Suppressor macrophage treated with lipopolysaccharide for 4 hours (primary cell): ENCODE measurements around the gene PDE9A.
"Not testable (repeated sequence)": the region's sequence is repeated elsewhere in the genome, so short reads cannot be mapped to it uniquely, and the experiment has no call there.

ENCODE experiments used
- DNase-seq: peaks from one replicate; pipeline ENCODE4 v3.0.0-alpha.2; 2020

PDE9A gene

DNA sequence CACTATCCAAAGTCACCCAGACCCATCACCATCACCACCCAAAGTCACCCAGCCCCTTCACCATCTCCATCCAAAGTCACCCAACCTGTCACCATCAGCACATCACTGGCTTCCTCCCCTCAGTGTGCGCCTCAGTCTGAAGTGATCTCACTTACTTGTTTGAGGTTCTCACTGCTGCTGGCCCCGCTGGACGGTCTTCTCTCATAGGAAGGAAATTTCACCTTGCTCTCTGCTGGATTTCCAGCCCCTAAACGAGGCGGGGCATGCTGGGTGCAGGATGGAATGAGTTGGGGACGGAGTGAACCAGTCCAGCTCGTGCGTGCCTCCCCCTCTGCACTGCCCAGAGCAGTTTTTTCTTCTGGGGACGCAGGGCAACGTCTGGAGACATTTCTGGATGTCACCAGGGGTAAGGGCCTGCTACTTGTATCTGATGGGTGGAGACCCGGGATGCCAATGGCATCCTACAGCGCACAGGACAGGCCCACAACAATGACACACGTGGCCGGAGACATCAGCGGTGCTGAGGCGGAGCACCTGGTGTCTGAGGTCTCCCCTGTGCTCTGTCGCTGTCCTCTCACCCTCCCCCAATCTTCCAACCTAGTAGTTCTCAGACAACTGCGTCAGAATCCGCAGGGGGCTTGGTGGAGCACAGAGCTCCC, 38.6 kb downstream of the PDE9A start:
- DNase-seq = no peak

DNA sequence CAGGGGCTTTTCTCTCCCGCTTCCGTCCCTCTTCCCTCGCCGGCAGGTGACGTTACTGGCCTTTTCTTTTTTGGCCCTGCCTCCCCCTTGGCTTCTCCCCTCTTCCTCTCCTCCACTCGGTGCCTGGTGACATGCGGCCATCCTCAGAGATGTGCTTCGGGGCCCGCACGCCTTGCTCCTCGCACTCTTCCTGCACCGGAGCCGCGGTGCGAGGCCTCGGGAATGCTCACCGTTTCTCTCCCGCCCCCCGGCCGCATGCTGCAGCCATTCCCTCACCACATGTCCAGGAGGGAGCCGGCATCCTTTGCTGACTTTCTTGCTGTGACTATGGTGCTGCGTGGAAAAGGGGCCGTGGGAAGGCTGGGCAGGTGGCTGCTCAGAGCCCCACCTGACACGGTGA, 39.3 kb downstream of the PDE9A start:
- no peak for DNase-seq

DNA sequence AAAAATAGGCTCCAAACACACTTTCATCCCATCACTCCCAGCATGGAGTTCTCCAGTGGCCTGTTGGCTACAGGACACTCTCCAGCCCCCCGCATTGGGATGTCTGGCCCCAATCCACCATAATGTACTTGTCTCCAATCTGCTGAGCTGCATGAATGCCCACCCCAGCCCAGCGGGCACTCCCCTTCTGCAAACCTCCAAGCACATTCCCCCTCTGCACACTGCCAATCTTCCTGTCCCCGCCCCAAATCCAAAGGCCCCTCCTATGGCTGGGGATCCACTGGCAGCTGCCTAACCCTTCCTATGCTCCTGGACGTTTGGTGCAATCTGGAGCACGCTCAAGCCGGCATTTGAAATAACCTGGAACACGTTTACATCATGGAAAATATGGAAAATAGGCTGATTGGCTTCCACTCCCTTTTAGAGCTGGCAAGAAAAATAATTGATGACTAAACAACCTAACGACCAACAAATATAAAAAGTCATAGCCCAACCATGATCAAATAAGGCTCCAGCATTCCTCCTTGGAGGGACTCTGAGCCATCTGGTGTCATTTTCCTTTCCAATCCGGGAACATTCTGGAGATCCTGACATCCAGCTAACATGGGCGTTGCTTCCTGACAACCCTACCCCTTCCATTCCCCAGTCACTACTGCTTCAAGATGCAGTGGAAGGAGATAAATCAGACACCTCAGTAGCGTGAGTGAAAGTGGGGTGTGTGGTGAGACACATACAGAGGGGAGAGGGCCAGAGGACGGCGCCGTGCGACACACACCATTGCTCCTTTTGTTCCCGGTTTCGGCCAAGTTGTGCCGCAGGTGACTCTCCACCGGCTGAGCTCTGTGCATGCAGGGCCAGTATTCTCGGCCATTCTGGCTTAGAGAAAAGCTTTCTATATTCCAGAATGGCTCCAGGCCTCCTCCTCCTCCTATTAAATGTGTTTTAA, 41.6 kb downstream of the PDE9A start:
- no peak for DNase-seq

DNA sequence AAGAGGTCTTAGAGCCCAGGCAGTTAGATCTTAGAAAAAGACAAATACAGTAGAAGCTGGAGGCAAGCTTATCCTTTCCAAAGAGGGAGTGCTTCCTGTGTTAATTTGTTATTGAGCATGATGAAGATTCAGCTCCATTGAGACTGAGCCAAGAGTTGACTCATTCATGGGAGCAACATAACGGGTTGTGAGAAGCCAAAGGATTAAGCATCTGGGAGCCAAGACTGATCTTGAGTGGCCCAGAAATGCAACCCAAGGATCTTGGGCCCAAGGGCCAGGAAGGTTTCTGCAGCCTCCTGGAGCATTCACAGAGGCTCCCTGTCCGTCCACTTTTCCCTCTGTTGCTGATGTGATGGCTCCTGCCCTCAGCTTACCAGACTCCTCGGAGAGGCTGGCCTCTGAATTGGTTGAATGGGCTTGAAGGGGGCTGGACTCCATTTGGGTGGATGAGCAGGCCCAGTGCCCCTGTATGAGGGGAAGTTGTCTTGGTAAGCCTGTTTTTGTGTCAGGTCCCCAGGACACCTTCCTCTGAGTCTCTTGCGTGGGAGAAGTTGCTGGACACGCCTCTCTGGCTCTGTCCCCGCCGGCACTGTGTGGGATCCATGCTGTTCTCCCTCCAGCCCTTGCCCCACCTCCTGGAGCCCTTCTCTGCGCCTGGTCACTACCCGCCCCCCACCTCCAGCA, 42.4 kb downstream of the PDE9A start:
- no peak for DNase-seq

DNA sequence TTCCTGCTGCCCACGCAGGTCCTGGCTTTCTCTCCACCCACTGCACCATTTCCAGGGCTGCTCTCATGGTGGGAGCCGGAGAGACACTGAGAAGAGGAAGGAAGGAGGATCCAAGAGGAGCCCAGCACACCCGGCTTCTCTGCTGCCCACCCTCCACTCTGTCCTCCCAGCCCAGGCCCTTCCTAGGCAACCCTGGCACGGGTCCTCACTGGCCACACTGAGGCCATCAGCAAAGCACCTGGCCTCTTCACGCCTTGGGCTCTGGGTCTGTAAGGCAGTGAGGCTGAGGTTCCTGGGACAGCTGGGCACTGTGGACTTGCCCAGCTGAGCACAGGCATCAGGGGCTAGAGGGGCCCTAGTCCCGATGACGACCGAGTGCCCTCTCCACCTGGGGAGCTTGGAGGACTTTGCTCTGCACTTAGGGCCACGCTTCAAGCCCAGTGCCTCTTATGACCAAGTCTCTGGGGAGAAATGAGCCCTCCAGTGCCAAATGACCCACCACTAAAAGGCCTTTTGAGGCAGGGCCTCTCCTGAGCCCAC, 43.1 kb downstream of the PDE9A start:
- DNase-seq = no peak

DNA sequence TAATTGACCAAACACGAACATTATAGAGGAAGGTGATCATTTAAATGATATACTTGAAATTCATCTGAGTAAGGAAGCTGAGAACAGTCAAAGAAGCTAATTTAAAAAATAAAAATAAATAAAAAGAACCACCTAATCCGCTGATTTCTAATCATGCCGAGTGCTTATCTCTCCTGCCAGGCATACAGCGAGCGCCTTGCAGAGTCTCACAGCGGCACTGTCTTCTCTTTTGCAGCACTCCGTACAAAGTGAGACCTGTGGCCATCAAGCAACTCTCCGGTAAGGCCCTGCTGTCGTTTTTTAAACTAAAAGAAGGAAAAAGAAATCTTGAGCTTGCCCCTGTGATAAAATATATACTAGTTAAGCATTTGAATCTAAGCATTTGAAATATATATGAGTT, 45.3 kb downstream of the PDE9A start:
- DNase-seq = no peak

DNA sequence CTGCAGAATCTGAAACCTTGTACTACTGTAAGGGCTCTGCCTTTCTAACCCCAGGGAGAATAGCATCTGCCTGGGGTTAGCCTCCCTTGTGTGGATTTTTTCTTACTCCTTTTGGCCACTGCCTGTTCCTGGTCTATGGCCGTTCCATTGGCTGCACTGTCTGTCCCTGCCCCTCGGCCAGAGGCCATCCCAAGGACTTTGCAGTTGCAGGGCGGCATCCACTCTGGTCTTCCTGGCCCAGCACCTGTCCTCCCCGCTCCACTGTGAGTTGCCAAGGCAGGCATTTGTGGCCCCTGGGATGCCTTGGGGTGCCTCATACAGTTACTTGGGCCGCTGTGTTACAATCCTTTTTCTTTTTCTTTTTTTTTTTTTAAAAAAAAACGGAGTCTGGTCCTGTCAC, 45.8 kb downstream of the PDE9A start:
- DNase-seq = no peak

DNA sequence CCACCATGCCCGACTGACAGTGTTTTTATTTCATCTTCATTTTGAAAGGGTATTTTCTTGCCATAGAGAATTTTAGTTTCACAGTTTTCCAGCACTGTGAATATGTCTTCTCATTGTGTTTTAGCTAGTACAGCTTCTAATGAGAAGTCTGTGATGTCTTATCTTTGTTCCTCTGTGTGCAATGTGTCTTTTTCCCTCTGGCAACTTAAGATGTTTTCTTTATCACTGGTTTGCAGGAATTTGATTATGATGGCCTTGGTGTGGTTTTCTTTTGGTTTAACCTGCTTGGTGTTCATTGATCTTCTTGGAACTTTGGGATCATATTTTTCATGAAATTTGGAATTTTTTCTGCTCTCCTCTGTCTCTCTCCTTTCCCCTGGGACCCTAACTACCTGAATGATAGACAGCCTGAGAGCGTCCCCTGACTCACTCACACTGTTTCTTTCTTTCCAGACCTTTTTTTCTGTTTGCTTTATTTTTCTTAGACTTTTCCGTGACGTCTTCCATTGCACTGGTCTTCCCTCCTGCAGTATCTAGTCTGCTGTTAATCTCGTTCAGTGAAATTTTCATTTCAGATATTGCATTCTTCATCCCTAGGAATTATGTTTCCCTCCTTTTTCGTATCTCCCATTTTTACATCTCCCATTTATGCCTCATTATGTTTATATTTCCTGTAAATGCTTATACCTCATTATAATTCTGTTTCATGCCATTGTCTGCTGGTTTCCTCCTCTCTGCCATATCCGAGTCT, 48.5 kb downstream of the PDE9A start:
- no peak for DNase-seq

DNA sequence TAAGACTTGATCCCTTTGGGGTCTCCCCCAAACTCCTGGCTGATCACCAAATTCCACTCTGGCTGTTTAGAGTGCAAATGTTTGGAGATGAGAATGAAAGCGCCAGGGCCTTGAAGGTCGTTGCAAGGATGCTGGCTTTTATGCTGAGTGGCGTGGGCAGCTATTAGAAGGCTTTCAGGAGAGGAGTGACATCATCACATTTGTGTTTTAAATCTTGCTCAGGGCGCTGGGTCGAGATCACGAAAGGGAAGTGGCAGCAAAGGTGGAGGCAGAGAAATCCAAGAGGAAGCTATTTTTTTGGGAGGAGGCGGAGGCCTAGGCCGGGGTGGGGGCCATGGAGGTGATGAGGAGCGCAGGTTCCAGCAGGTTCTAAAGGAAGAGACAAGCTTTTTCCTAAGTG, 49.3 kb downstream of the PDE9A start:
- DNase-seq = no peak

DNA sequence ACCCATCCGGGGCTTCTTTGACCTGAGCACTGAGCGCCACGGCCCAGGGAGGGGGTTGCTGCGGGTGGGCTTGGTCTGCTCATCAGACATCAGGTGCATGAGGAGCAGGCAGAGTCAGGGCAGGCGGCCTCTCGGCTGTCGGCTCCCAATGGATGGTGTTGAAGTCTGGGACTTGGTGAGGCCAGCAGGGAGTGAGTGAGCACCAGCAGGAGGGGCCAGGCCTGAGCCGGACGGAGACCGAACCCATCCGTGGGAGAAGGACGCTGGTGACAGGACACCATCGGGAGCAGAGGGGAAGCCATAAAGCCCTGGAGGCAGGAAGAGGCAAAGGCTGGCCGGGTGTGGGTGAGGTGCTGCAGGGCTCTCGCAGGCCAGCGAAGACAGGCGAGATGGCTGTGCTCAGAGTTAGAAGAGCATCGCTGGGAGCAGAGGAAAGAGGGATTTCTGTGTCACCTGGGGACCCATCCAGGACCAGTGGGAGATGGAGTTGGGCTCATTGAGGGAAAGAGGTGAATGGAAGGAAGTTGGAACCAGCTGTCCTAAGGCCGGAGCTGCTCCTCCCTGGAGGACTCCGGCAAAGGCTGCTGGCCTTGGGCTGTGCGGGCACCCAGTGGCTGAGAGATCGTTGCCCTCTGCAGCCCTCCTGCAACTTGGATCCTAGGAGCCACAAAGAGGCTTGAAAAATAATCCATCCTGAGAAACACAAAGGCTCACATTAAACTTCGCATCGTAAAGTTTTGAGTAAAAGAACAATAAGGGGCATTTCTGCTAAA, 49.9 kb downstream of the PDE9A start:
- no peak for DNase-seq

DNA sequence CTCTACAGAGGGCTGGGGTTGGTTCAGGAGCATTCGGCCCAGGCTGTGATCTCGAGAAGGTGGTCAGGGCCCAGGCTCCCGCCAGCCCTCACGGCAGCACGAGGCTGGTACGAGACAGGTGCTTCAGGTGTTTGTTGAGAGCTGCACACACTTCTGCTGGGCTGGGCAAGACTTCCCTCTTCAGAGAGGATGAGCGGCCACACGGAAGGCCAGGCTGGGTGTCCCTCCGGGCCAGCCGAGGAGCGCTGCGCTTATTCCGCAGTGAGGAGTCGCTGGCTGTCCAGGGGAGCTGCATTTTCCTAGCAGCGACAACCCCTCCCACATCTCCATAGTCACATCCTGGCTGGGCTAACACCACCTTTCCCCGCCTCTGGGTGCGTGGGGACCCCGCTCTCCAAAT, 50.5 kb downstream of the PDE9A start:
- no peak for DNase-seq

DNA sequence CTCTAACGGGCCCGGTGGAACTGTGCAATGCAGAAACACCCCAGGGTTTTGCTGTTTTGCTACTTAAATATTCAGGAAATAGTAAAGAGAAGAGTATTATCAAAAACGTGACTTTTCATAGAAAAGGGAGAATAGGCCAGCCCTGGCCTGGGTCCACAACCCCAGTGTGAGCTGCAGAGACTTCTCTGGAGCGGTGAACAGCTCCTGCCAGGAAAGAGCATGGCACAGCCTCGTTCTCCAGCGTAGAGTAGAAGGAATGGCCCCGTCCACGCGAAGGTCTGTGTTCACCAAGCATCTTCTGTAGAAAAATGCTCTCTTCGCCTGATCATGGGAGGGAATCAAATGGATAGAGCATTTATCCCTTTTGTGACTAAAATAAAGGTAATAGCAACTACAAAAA, 51.4 kb downstream of the PDE9A start:
- DNase-seq = no peak

DNA sequence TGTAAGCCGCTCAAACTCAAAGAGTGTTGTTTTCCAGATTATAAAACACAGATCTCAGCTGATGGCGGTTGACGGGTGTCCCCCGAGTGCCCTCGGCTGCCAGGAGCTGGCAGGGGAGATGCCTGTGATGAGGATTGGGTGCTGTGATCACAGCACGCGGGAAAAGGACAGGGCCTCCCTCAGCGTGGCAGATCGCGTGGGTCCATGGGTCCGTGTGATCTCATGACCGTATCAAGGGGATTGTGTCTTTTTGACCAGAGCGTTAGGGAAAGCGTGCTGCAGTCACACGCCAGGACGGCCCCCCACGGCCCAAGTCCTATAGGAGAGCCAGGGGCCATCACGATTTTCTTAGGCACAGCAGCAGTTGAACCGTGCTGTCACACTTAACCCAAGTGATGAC, 51.9 kb downstream of the PDE9A start:
- no peak for DNase-seq

DNA sequence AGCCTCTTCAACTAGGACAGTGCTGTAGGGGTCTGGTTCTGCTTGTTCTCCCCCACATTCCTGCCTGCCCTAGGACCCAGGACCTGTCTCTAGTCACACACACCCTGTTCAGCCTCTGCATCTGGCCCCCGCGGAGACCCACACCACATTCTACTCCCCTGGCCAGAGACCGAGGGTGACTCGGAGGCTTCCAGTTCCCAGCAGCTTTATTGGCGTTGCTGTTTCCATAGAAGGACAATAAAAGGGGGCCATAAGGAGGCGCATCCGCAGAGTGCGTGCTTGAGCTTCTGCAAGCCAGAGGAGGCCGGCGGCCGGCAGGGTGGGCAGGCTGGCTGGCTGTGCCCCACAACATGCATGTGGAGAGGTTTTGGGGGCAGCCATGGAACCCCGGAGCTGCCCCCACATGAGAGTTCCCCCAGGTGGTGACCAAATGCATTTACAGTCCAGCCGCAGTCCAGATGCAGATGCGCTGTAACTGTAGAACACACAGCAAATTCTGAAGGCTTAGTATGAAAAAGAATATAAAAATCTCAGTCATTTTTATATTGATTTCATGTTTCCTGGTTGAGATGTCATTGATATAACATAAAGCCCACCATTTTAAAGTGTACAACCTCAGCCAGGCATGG, 52.4 kb downstream of the PDE9A start:
- DNase-seq = no peak

DNA sequence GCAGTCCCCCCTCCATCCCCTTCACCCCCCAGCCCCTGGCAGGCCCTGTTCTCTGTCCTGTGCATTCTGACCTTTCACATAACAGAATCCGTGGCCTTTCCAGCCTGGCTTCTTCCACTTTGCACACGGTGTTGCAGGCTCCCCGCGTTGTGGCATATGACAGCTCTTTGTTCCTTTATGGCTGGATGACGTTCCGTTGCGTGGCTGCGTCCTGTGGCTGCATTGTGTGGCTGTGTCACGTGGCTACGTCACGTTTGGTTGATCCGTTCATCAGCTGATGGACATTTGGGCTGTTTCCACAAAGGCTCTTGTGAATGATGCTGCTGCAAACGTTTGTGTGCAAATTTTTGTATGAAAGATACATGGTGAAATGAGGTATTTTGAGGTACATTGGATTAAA, 53.3 kb downstream of the PDE9A start:
- DNase-seq = no peak

DNA sequence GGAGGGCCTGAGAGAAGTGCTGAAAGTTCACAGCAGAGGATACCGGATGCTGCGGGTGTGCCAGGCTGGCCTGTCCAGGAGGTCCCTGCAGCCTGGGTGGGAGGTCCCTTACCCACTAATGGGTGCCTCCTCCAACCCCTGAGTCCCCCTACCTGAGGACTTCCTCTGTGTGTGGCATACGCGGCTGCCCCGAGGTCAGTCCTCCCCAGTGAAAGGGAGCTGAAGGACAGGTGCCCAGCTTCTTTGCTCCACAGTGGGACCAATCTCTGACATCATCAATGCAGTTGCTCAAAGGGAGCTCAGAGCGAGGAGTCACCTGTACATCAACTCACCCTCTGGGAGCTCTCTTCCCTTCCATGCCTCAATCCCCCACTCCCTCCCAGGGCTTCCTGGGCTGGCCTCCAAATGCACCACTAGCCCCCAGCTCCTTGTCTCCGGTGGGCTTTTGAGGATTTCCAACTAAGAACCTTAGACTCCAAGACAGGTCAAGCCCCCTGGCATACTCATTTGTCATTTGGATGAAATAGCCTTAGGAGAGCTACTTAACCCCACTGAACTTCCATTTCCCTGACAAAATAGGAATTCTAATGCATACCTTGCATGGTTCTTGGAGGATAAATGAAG, 53.9 kb downstream of the PDE9A start:
- DNase-seq = no peak

DNA sequence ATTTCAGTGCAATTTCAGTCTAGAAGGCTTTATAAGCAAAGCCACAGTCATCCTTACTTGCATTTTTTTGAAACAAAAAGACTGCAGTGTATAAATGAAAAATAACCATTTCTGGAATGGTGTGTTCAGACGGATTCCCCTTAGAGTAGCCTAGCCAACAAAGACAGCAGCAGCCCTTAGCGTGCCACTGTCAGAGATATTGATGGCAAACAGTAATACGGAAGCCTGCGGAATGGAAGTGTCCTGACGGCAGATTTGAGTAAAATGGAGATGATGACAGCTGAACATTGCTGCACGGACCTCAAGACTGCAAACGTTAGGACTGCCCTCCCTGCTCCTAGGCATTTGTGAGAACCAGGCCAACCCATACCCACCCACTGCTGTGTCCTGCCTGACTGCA, 54.7 kb downstream of the PDE9A start:
- no peak for DNase-seq

DNA sequence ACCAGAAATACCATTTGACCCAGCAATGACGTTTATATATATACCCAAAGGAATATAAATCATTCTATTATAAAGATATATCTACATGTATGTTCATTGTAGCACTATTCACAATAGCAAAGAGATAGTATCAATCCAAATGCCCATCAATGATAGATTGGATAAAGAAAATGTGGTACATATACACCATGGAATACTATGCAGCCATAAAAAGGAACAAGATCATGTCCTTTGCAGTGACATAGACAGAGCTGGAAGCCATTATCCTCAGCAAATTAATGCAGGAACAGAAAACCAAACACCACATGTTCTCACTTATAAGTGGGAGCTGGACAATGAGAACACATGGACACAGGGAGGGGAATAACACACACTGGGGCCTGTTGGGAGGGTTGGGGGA, 55.5 kb downstream of the PDE9A start:
- DNase-seq = not testable (repeated sequence)

DNA sequence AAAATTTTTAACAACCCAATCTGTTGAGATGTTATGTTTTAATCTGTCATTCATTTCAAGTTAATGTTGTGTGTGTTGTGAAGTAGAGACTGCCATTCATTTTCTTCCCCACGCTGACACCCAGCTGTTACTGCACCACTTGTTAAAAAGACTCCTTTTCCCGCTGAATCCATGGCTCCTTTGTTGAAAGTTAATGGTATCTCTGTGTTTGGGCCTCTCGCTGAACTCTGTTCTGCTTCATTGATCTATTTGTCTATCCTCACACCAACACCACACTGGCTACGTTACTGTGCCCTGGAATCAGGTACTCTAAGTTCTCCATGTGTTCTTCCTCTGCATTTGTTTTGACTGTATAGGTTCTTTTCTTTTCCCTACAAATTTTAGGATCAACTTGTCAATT, 58.2 kb downstream of the PDE9A start:
- DNase-seq = no peak

DNA sequence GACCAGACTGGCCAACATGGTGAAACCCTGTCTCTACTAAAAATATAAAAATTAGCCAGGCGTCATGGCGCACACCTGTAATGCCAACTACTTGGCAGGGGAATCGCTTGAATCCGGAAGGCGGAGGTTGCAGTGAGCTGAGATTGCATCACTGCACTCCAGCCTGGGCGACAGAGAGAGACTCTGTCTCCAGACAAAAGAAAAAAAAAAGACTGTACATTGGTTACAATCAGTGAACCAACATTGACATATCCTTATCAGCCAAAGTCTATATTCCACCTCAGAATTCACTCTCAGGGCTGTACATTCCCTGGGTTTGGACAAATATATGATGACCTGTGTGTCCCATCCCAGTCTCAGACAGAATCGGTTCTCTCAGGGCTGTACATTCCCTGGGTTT, 62.0 kb downstream of the PDE9A start:
- DNase-seq = not testable (repeated sequence)

DNA sequence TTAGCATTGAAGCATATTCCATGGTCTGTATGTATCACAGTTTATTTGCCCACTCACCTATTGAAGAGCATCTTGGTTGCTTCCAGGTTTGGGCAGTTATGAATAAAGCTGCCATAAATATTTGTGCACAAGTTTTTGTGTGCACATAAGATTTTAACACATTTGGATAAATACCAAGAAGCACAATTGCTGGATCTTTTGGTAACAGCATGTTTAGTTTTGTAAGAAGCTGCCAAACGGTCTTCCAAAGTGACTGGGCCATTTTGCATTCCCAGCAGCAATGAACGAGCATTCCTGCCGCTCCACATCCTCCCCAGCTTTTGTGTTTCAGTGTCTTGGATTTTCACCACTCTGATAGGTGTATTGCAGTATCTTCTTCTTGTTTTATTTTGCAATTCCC, 62.7 kb downstream of the PDE9A start:
- DNase-seq = no peak
